GM20000 (cell line): ENCODE results near the gene ACBD4.
A peak's percentile ranks its signal among the peaks of the same experiment; 100 is the strongest.

Source experiments
- DNase-seq: peaks from one replicate; pipeline ENCODE4 v3.0.0; 2012; ENCODE audit warnings: low spot score
- CTCF ChIP-seq: IDR thresholded peaks from 2 replicates; pipeline ENCODE4 v1.5.1; 2012; ENCODE audit warnings: mild to moderate bottlenecking, control low read depth; ENCODE audit errors: extremely low read depth, missing control alignments

The ACBD4 gene

GRCh38 chr17:45150911-45151809 lies 15.7 kb downstream of the ACBD4 start:
- no peak for DNase-seq
- TF ChIP-seq CTCF, result no peak

- TF ChIP-seq CTCF, result no peak
- DNase-seq, result no peak
Measured at GRCh38 chr17:45155029-45155428, 19.5 kb downstream of the ACBD4 start.

- DNase-seq, result no peak
- TF ChIP-seq CTCF, result no peak
Measured at GRCh38 chr17:45155483-45155882, 20.0 kb downstream of the ACBD4 start.

GRCh38 chr17:45156242-45156641 lies 20.8 kb downstream of the ACBD4 start:
- no peak for DNase-seq
- TF ChIP-seq CTCF, result no peak

GRCh38 chr17:45160447-45161287 lies 25.2 kb downstream of the ACBD4 start:
- no peak for DNase-seq

GRCh38 chr17:45161288-45162024 lies 26.0 kb downstream of the ACBD4 start, which contains the start of gene HEXIM2:
TSS of gene HEXIM2 (plus strand) at chr17:45161875. CDS start at chr17:45162794, 919 bp downstream.
- no peak for TF ChIP-seq CTCF
- peak; percentile 96 for DNase-seq

More at GRCh38 chr17:45160447-45161287, 25.2 kb downstream of the ACBD4 start:
- peak; percentile 4 for TF ChIP-seq CTCF
